SK-N-SH (cell line): ENCODE measurements around the gene WFDC12. TPM values are rescaled to one million over a fixed set of nuclear protein-coding genes. Genes with fewer than 3 reads are reported as not detected.

Source experiments
- CTCF ChIA-PET: fragments of 300-600, 350-600 bp; formaldehyde crosslinking; extraction: SDS; loops from one replicate; lab custom pipeline; 2021; lab: Yijun Ruan, JAX
- POLR2A ChIA-PET: fragments of 350-600 bp; sonication (Branson Sonifier 250); formaldehyde crosslinking; extraction: SDS; loops from one replicate; lab custom pipeline; 2020; ENCODE audit warnings: antibody characterized with exemption, inconsistent platforms; lab: Yijun Ruan, JAX
- DNase-seq: peaks from one replicate; pipeline ENCODE4 v3.0.0; 2012
- H2AFZ ChIP-seq: fragments of 200-600 bp; sonication (generic); 2 replicates; pipeline ENCODE4 v1.8.1; 2016; ENCODE audit warnings: antibody characterized with exemption, mild to moderate bottlenecking, low read depth
- H3F3A ChIP-seq: fragments of 200-600 bp; sonication (generic); replicated peaks from 2 replicates; pipeline ENCODE3; 2016; ENCODE audit warnings: antibody characterized with exemption, mild to moderate bottlenecking; ENCODE audit not compliant: insufficient read depth
- H3K27ac ChIP-seq, 2 experiments: fragments of 200-500 bp in 1 of 2; fragments of 200-600 bp in 1 of 2; sonication (Bioruptor generic) in 1 of 2; sonication (generic), shearing (Covaris generic) in 1 of 2; 2 replicates each; pipeline versions ENCODE4 v1.5.1 to v1.6.1; 2014 to 2016; ENCODE audit warnings: low read depth in 2 of 2, inconsistent platforms in 1 of 2, low read length in 1 of 2, mild to moderate bottlenecking in 1 of 2, mixed read lengths in 1 of 2
- H3K27me3 ChIP-seq: fragments of 200-600 bp; sonication (generic), shearing (Covaris generic); 2 replicates; pipeline ENCODE4 v1.6.1; 2016; ENCODE audit warnings: mixed run types; ENCODE audit not compliant: insufficient read depth
- H3K36me3 ChIP-seq, 2 experiments: fragments of 200-500 bp in 1 of 2; fragments of 200-600 bp in 1 of 2; sonication (Bioruptor generic) in 1 of 2; sonication (generic) in 1 of 2; replicated peaks in 1 of 2; 2 replicates each; pipeline versions ENCODE3 to v1.5.1; 2014 to 2016; ENCODE audit warnings: low read length in 1 of 2, mild to moderate bottlenecking in 1 of 2; ENCODE audit not compliant: insufficient read depth in 2 of 2, control insufficient read depth in 1 of 2
- H3K4me1 ChIP-seq, 2 experiments: fragments of 200-500 bp in 1 of 2; fragments of 200-600 bp in 1 of 2; sonication (Bioruptor generic) in 1 of 2; sonication (generic), shearing (Covaris generic) in 1 of 2; 2 replicates each; pipeline versions ENCODE4 v1.5.1 to v1.6.1; 2014 to 2016; ENCODE audit warnings: low read depth in 1 of 2, low read length in 1 of 2, mixed run types in 1 of 2; ENCODE audit not compliant: insufficient read depth in 2 of 2, control insufficient read depth in 1 of 2
- H3K4me2 ChIP-seq: fragments of 200-600 bp; sonication (generic), shearing (Covaris generic); 2 replicates; pipeline ENCODE4 v1.6.1; 2017; ENCODE audit warnings: mixed run types
- H3K4me3 ChIP-seq, 2 experiments: fragments of 200-500 bp in 1 of 2; fragments of 200-600 bp in 1 of 2; sonication (Bioruptor generic) in 1 of 2; sonication (generic), shearing (Covaris generic) in 1 of 2; 2 replicates each; pipeline versions ENCODE4 v1.5.1 to v1.8.1; 2014 to 2016; ENCODE audit warnings: low read depth in 2 of 2, inconsistent platforms in 1 of 2, low read length in 1 of 2, mild to moderate bottlenecking in 1 of 2, mixed read lengths in 1 of 2, moderate library complexity in 1 of 2
- H3K79me2 ChIP-seq: fragments of 200-600 bp; sonication (generic); 2 replicates; pipeline ENCODE4 v1.8.1; 2017; ENCODE audit warnings: mild to moderate bottlenecking; ENCODE audit not compliant: insufficient read depth
- H3K9ac ChIP-seq: fragments of 200-600 bp; sonication (generic); 2 replicates; pipeline ENCODE4 v1.6.1; 2017; ENCODE audit warnings: mixed run types
- H3K9me2 ChIP-seq: fragments of 200-600 bp; sonication (generic); 2 replicates; pipeline ENCODE4 v1.6.1; 2017; ENCODE audit warnings: mixed run types
- H3K9me3 ChIP-seq: fragments of 200-600 bp; sonication (generic); 2 replicates; pipeline ENCODE4 v1.6.1; 2017; ENCODE audit warnings: mixed run types, mild to moderate bottlenecking, moderate library complexity
- H4K20me1 ChIP-seq: fragments of 200-600 bp; sonication (generic); 2 replicates; pipeline ENCODE4 v1.6.1; 2017; ENCODE audit warnings: mild to moderate bottlenecking, mixed run types; ENCODE audit not compliant: insufficient read depth
- ELF1 ChIP-seq: IDR thresholded peaks from 2 replicates; pipeline ENCODE4 v1.4.0; 2012
- FOSL2 ChIP-seq: IDR thresholded peaks from 2 replicates; pipeline ENCODE4 v1.4.0; 2012; ENCODE audit warnings: low read depth, mild to moderate bottlenecking, moderate library complexity, borderline replicate concordance
- FOXM1 ChIP-seq: IDR thresholded peaks from 2 replicates; pipeline ENCODE4 v1.4.0; 2012; ENCODE audit warnings: low read depth, mild to moderate bottlenecking
- GABPA ChIP-seq: IDR thresholded peaks from 2 replicates; pipeline ENCODE4 v1.4.0; 2012; ENCODE audit warnings: low read depth, mild to moderate bottlenecking
- JUND ChIP-seq: IDR thresholded peaks from 2 replicates; pipeline ENCODE4 v1.4.0; 2012
- NFIC ChIP-seq: IDR thresholded peaks from 2 replicates; pipeline ENCODE4 v1.4.0; 2012; ENCODE audit warnings: borderline replicate concordance
- POLR2AphosphoS5 ChIP-seq: IDR thresholded peaks from 2 replicates; pipeline ENCODE4 v1.6.1; 2012; ENCODE audit warnings: low read depth, low read length
- RAD21 ChIP-seq: IDR thresholded peaks from 2 replicates; pipeline ENCODE4 v1.6.1; 2012; ENCODE audit warnings: mild to moderate bottlenecking, low read length
- TAF1 ChIP-seq: IDR thresholded peaks from 2 replicates; pipeline ENCODE4 v1.6.1; 2012; ENCODE audit warnings: low read depth, mild to moderate bottlenecking, low read length, moderate library complexity, borderline replicate concordance
- TCF12 ChIP-seq: IDR thresholded peaks from 2 replicates; pipeline ENCODE4 v1.4.0; 2012
- TEAD4 ChIP-seq: IDR thresholded peaks from 2 replicates; pipeline ENCODE4 v1.4.0; 2012; ENCODE audit warnings: mild to moderate bottlenecking, borderline replicate concordance; ENCODE audit not compliant: insufficient read depth
- YY1 ChIP-seq: IDR thresholded peaks from 2 replicates; pipeline ENCODE4 v1.4.0; 2012; ENCODE audit warnings: low read depth, mild to moderate bottlenecking
- WGBS: methylation state at CpG from one replicate; pipeline ENCODE4 v1.1.6; 2017; ENCODE audit warnings: low lambda C conversion rate; 5-methylcytosine and 5-hydroxymethylcytosine counted together
- polyA plus RNA-seq, 3 experiments: library from polyadenylated mRNA; depleted of rRNA; stranded (reverse); fragments of >200 nt; gene quantifications; 2 replicates each; pipeline ENCODE4 v1.2.3, GENCODE V29; 2012
- TF ChIP-seq, protein P1 (sequence below): fragments of 200-600 bp; sonication (generic); IDR thresholded peaks from 2 replicates; pipeline ENCODE4 v1.6.1; 2017; ENCODE audit warnings: antibody characterized with exemption, mild to moderate bottlenecking, moderate library complexity
- TF ChIP-seq, protein P2 (sequence below): IDR thresholded peaks from 2 replicates; pipeline ENCODE4 v1.4.0; 2012; ENCODE audit warnings: low read depth
- TF ChIP-seq, protein P3 (sequence below): fragments of 150-350 bp; IDR thresholded peaks from 2 replicates; pipeline ENCODE4 v1.6.1; 2016; ENCODE audit warnings: mild to moderate bottlenecking, low read depth, low read length
- TF ChIP-seq, protein P4 (sequence below): IDR thresholded peaks from 2 replicates; pipeline ENCODE4 v1.4.0; 2012; ENCODE audit warnings: low read depth, borderline replicate concordance
- TF ChIP-seq, protein P5 (sequence below): fragments of 150-350 bp; IDR thresholded peaks from 2 replicates; pipeline ENCODE4 v1.6.1; 2017; ENCODE audit warnings: antibody characterized with exemption, low read length, low read depth, borderline replicate concordance
- TF ChIP-seq, protein P6 (sequence below): IDR thresholded peaks from 2 replicates; pipeline ENCODE4 v1.4.0; 2012; ENCODE audit warnings: low read depth, borderline replicate concordance
- TF ChIP-seq, protein P7 (sequence below): IDR thresholded peaks from 2 replicates; pipeline ENCODE4; 2012

Gene WFDC12
- polyA plus RNA-seq, 1 of the 3 experiments (the other 2 are of a cell fraction): not detected

DNA sequence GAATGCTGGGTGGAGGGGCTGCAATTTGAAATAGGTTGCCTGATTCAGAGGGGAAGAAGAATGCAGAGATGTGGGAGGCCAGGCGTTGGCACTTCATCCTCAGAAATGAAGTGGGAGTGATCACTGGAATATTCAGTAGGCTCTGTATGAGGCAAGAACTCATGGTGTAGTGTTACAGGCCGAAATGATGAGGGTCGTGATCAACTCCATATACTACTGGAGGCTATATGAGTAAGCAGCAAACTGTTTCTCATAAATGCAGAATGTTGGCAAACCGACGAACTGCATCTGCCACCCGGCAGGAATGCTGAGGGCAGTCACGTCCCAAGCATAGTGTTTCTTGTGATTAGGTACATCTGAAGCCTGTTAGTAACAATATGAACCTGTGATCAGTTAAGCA lies 36.0 kb downstream of the WFDC12 start (continued):
- TF ChIP-seq, protein P1, sequence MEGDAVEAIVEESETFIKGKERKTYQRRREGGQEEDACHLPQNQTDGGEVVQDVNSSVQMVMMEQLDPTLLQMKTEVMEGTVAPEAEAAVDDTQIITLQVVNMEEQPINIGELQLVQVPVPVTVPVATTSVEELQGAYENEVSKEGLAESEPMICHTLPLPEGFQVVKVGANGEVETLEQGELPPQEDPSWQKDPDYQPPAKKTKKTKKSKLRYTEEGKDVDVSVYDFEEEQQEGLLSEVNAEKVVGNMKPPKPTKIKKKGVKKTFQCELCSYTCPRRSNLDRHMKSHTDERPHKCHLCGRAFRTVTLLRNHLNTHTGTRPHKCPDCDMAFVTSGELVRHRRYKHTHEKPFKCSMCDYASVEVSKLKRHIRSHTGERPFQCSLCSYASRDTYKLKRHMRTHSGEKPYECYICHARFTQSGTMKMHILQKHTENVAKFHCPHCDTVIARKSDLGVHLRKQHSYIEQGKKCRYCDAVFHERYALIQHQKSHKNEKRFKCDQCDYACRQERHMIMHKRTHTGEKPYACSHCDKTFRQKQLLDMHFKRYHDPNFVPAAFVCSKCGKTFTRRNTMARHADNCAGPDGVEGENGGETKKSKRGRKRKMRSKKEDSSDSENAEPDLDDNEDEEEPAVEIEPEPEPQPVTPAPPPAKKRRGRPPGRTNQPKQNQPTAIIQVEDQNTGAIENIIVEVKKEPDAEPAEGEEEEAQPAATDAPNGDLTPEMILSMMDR: no peak
- TF ChIP-seq TAF1 (no peak), NFIC (peak; percentile 69), JUND (peak; percentile 62), ELF1 (no peak), FOXM1 (peak; percentile 26; the same call in 1 of the 2 replicates), TCF12 (peak; percentile 83), FOSL2 (peak; percentile 60; the same call in 1 of the 2 replicates), YY1 (no peak), GABPA (no peak)
- TF ChIP-seq, protein P2, sequence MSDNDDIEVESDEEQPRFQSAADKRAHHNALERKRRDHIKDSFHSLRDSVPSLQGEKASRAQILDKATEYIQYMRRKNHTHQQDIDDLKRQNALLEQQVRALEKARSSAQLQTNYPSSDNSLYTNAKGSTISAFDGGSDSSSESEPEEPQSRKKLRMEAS: peak; percentile 52; the same call in 1 of the 2 replicates
- TF ChIP-seq, protein P3, sequence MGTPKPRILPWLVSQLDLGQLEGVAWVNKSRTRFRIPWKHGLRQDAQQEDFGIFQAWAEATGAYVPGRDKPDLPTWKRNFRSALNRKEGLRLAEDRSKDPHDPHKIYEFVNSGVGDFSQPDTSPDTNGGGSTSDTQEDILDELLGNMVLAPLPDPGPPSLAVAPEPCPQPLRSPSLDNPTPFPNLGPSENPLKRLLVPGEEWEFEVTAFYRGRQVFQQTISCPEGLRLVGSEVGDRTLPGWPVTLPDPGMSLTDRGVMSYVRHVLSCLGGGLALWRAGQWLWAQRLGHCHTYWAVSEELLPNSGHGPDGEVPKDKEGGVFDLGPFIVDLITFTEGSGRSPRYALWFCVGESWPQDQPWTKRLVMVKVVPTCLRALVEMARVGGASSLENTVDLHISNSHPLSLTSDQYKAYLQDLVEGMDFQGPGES: no peak
- TF ChIP-seq, protein P4, sequence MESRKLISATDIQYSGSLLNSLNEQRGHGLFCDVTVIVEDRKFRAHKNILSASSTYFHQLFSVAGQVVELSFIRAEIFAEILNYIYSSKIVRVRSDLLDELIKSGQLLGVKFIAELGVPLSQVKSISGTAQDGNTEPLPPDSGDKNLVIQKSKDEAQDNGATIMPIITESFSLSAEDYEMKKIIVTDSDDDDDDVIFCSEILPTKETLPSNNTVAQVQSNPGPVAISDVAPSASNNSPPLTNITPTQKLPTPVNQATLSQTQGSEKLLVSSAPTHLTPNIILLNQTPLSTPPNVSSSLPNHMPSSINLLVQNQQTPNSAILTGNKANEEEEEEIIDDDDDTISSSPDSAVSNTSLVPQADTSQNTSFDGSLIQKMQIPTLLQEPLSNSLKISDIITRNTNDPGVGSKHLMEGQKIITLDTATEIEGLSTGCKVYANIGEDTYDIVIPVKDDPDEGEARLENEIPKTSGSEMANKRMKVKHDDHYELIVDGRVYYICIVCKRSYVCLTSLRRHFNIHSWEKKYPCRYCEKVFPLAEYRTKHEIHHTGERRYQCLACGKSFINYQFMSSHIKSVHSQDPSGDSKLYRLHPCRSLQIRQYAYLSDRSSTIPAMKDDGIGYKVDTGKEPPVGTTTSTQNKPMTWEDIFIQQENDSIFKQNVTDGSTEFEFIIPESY: peak; percentile 6; the same call in 1 of the 2 replicates

DNA sequence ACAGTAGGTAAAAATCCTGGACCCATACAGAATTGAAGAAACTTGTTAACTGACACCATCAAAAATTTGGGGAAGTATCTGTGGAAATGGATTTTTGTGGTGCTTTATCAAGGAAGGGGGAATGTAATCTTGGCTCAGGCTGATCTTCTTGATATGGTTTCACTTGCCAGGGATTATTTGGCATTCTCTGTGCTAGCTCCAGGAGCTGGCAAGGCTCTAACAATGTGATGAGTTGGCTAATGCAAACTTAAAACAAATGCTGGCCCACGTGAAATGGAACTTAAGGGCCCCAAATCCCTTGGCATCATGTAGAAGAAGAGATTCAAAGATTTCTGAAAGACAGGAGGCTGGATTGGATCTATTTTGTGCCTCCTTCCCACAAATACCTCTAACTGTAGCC lies 36.5 kb downstream of the WFDC12 start:
- Histone ChIP-seq H3K9me2 (no peaks in the 10 kb centered on the region), H3K4me3 (no peak overlapping the region), H4K20me1 (no peaks in the 10 kb centered on the region), H3F3A (peaks cover 22% of the 10 kb centered on the region), H3K9me3 (no peaks in the 10 kb centered on the region), H3K4me1 (peaks cover 0 to 4% of the 10 kb centered on the region in 2 experiments; a peak in 1 of 4 replicates), H3K9ac (peak overlapping the region; percentile 55), H3K27me3 (no peaks in the 10 kb centered on the region), H3K27ac (peak overlapping the region; percentile 79 to 91), H3K36me3 (peaks cover 0 to under 1% of the 10 kb centered on the region in 2 experiments), H3K79me2 (no peaks in the 10 kb centered on the region), H3K4me2 (peak overlapping the region; percentile 55; the same call in 1 of the 2 replicates), H2AFZ (peak overlapping the region; percentile 53; the same call in 1 of the 2 replicates)
- CTCF ChIA-PET: interaction anchor here (1.2 to 1.7 kb wide), 2 partner anchors 9 to 43 kb away, joined by 3 to 4 read pairs; no protein-coding TSS in a partner anchor
- POLR2A ChIA-PET: no interaction called here
- no peak for DNase-seq
- 0% methylated on average over 1 of the region's 1 CpG for WGBS
- TF ChIP-seq POLR2AphosphoS5: 0 out of 2 replicates have a peak, but pooled peaks have one; percentile 9
- TF ChIP-seq, protein P5, sequence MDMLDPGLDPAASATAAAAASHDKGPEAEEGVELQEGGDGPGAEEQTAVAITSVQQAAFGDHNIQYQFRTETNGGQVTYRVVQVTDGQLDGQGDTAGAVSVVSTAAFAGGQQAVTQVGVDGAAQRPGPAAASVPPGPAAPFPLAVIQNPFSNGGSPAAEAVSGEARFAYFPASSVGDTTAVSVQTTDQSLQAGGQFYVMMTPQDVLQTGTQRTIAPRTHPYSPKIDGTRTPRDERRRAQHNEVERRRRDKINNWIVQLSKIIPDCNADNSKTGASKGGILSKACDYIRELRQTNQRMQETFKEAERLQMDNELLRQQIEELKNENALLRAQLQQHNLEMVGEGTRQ: no peak
- TF ChIP-seq, protein P6, sequence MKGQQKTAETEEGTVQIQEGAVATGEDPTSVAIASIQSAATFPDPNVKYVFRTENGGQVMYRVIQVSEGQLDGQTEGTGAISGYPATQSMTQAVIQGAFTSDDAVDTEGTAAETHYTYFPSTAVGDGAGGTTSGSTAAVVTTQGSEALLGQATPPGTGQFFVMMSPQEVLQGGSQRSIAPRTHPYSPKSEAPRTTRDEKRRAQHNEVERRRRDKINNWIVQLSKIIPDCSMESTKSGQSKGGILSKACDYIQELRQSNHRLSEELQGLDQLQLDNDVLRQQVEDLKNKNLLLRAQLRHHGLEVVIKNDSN: no peak
- TF ChIP-seq TEAD4: 0 out of 2 replicates have a peak, but pooled peaks have one; percentile 54
- TF ChIP-seq, protein P1: no peak
- TF ChIP-seq, protein P7, sequence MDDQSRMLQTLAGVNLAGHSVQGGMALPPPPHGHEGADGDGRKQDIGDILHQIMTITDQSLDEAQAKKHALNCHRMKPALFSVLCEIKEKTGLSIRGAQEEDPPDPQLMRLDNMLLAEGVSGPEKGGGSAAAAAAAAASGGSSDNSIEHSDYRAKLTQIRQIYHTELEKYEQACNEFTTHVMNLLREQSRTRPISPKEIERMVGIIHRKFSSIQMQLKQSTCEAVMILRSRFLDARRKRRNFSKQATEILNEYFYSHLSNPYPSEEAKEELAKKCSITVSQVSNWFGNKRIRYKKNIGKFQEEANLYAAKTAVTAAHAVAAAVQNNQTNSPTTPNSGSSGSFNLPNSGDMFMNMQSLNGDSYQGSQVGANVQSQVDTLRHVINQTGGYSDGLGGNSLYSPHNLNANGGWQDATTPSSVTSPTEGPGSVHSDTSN: peak; percentile 51; the same call in 1 of the 2 replicates
- no peak for TF ChIP-seq RAD21
